HEK293 (cell line): ENCODE data around the gene GLIS1.

Source experiments
- CTCF ChIA-PET: fragments of 350-600 bp; formaldehyde crosslinking; extraction: SDS; loops from one replicate; lab custom pipeline; 2021; ENCODE audit warnings: antibody characterized with exemption; lab: Yijun Ruan, JAX
- POLR2A ChIA-PET: fragments of 300-600 bp; formaldehyde crosslinking; extraction: SDS; loops from one replicate; lab custom pipeline; 2020; ENCODE audit warnings: antibody characterized with exemption, inconsistent platforms; lab: Yijun Ruan, JAX
- H3K27ac ChIP-seq: fragments of 200-500 bp; sonication (Bioruptor generic); 2 replicates; pipeline ENCODE4 v1.5.1; 2014; ENCODE audit warnings: low read depth, low read length, control low read depth, inconsistent platforms; ENCODE audit errors: extremely low read depth
- H3K36me3 ChIP-seq, 2 experiments: fragments of 200-500 bp in 1 of 2; sonication (Bioruptor generic) in 1 of 2; 1 replicate in 1 of 2; 2 replicates in 1 of 2; pipeline ENCODE4 v1.5.1; 2014 to 2017; ENCODE audit warnings: inconsistent platforms in 2 of 2, low read length in 2 of 2; ENCODE audit not compliant: control insufficient read depth in 2 of 2, insufficient read depth in 1 of 2
- H3K4me1 ChIP-seq: fragments of 200-500 bp; sonication (Bioruptor generic); 2 replicates; pipeline ENCODE4 v1.5.1; 2014; ENCODE audit warnings: mild to moderate bottlenecking, low read length, inconsistent platforms; ENCODE audit not compliant: control insufficient read depth, insufficient read depth
- H3K4me3 ChIP-seq: 2 replicates; pipeline ENCODE4 v1.5.1; 2011; ENCODE audit warnings: low read depth, mild to moderate bottlenecking, control low read depth, low read length, moderate library complexity
- H3K9me3 ChIP-seq: fragments of 200-500 bp; sonication (Bioruptor generic); 2 replicates; pipeline ENCODE4 v1.5.1; 2014; ENCODE audit warnings: low read depth, low read length, inconsistent platforms; ENCODE audit not compliant: control insufficient read depth, insufficient read depth
- ATF2 ChIP-seq: fragments of 450-650 bp; formaldehyde crosslinking; IDR thresholded peaks from 2 replicates; pipeline ENCODE4 v1.5.1; 2016; ENCODE audit warnings: missing biosample characterization, missing genetic modification characterization, low read depth
- IKZF3 ChIP-seq: fragments of 450-650 bp; IDR thresholded peaks from 2 replicates; pipeline ENCODE4 v1.5.0; 2018; ENCODE audit warnings: missing biosample characterization, mild to moderate bottlenecking, missing genetic modification characterization, moderate library complexity
- KLF1 ChIP-seq: fragments of 450-650 bp; formaldehyde crosslinking; IDR thresholded peaks from 2 replicates; pipeline ENCODE4 v1.5.1; 2016; ENCODE audit warnings: missing biosample characterization, missing genetic modification characterization
- KLF17 ChIP-seq: fragments of 450-650 bp; formaldehyde crosslinking; IDR thresholded peaks from 2 replicates; pipeline ENCODE4 v1.5.1; 2016; ENCODE audit warnings: missing biosample characterization, missing genetic modification characterization
- SCRT2 ChIP-seq: fragments of 450-650 bp; formaldehyde crosslinking; IDR thresholded peaks from 2 replicates; pipeline ENCODE4 v1.5.1; 2016; ENCODE audit warnings: missing biosample characterization, missing genetic modification characterization
- ZBTB8A ChIP-seq: fragments of 450-650 bp; formaldehyde crosslinking; IDR thresholded peaks from 2 replicates; pipeline ENCODE4 v1.5.1; 2016; ENCODE audit warnings: missing biosample characterization, missing genetic modification characterization
- ZFHX2 ChIP-seq: fragments of 450-650 bp; formaldehyde crosslinking; conservative IDR thresholded peaks from 2 replicates; pipeline ENCODE4 v1.5.1; 2016; ENCODE audit warnings: missing biosample characterization, missing genetic modification characterization
- ZNF112 ChIP-seq: fragments of 450-650 bp; formaldehyde crosslinking; IDR thresholded peaks from 2 replicates; pipeline ENCODE4 v1.5.0; 2017; ENCODE audit warnings: missing biosample characterization, missing genetic modification characterization
- ZNF157 ChIP-seq: fragments of 450-650 bp; formaldehyde crosslinking; IDR thresholded peaks from 2 replicates; pipeline ENCODE4 v1.5.1; 2016; ENCODE audit warnings: missing biosample characterization, missing genetic modification characterization
- ZNF175 ChIP-seq: fragments of 450-650 bp; formaldehyde crosslinking; IDR thresholded peaks from 2 replicates; pipeline ENCODE4 v1.5.1; 2016; ENCODE audit warnings: missing biosample characterization, missing genetic modification characterization
- ZNF214 ChIP-seq: fragments of 450-650 bp; formaldehyde crosslinking; IDR thresholded peaks from 2 replicates; pipeline ENCODE4 v1.5.1; 2017; ENCODE audit warnings: missing biosample characterization, mild to moderate bottlenecking, missing genetic modification characterization, borderline replicate concordance
- ZNF24 ChIP-seq: fragments of 450-650 bp; formaldehyde crosslinking; IDR thresholded peaks from 2 replicates; pipeline ENCODE4 v1.5.1; 2016; ENCODE audit warnings: missing biosample characterization, missing genetic modification characterization
- ZNF302 ChIP-seq: fragments of 450-650 bp; formaldehyde crosslinking; IDR thresholded peaks from 2 replicates; pipeline ENCODE4 v1.5.1; 2016; ENCODE audit warnings: missing biosample characterization, missing genetic modification characterization, low read depth
- ZNF350 ChIP-seq: fragments of 450-650 bp; formaldehyde crosslinking; IDR thresholded peaks from 2 replicates; pipeline ENCODE4 v1.5.0; 2017; ENCODE audit warnings: missing biosample characterization, mild to moderate bottlenecking, missing genetic modification characterization
- ZNF521 ChIP-seq: fragments of 450-650 bp; formaldehyde crosslinking; IDR thresholded peaks from 2 replicates; pipeline ENCODE4 v1.5.1; 2017; ENCODE audit warnings: missing biosample characterization, mild to moderate bottlenecking, missing genetic modification characterization
- ZNF529 ChIP-seq: fragments of 450-650 bp; formaldehyde crosslinking; IDR thresholded peaks from 2 replicates; pipeline ENCODE4 v1.5.1; 2017; ENCODE audit warnings: missing genetic modification characterization, missing biosample characterization; ENCODE audit not compliant: insufficient replicate concordance
- ZNF544 ChIP-seq: fragments of 450-650 bp; formaldehyde crosslinking; IDR thresholded peaks from 2 replicates; pipeline ENCODE4 v1.5.0; 2017; ENCODE audit warnings: missing biosample characterization, missing genetic modification characterization
- ZNF624 ChIP-seq: fragments of 450-650 bp; formaldehyde crosslinking; IDR thresholded peaks from 2 replicates; pipeline ENCODE4 v1.5.1; 2017; ENCODE audit warnings: missing biosample characterization, missing genetic modification characterization
- ZNF701 ChIP-seq: fragments of 450-650 bp; formaldehyde crosslinking; IDR thresholded peaks from 2 replicates; pipeline ENCODE4 v1.5.1; 2016; ENCODE audit warnings: missing biosample characterization, missing genetic modification characterization
- ZNF707 ChIP-seq: fragments of 450-650 bp; formaldehyde crosslinking; IDR thresholded peaks from 2 replicates; pipeline ENCODE4 v1.5.1; 2016; ENCODE audit warnings: missing biosample characterization, missing genetic modification characterization
- ZNF768 ChIP-seq: fragments of 450-650 bp; formaldehyde crosslinking; IDR thresholded peaks from 2 replicates; pipeline ENCODE4 v1.5.1; 2018; ENCODE audit warnings: missing biosample characterization, mild to moderate bottlenecking, missing genetic modification characterization
- ZNF785 ChIP-seq: fragments of 450-650 bp; formaldehyde crosslinking; IDR thresholded peaks from 2 replicates; pipeline ENCODE4 v1.5.1; 2016; ENCODE audit warnings: missing biosample characterization, missing genetic modification characterization
- ZSCAN18 ChIP-seq: fragments of 450-650 bp; formaldehyde crosslinking; IDR thresholded peaks from 2 replicates; pipeline ENCODE4 v1.5.1; 2016; ENCODE audit warnings: missing biosample characterization, missing genetic modification characterization

The GLIS1 gene

GRCh38 chr1:53591924-53592323 is 147.0 kb downstream of the GLIS1 start:
- H3K9me3 ChIP-seq, result no peaks in the 10 kb centered on the region
- H3K27ac ChIP-seq, result no peak overlapping the region
- no peak overlapping the region for H3K4me3 ChIP-seq
- TF ChIP-seq ZNF175 (tag by site-specific recombination), result no peak
- no peak for TF ChIP-seq ZNF157 (tag by site-specific recombination)
- no peak for TF ChIP-seq ZNF521 (tag by site-specific recombination)
- no peak for TF ChIP-seq ZNF544 (tag by site-specific recombination)
- H3K4me1 ChIP-seq, result no peaks in the 10 kb centered on the region
- POLR2A ChIA-PET, result no interaction called here
- no peaks in the 10 kb centered on the region for H3K36me3 ChIP-seq
- CTCF ChIA-PET, result interaction anchor here (0.5 to 0.7 kb wide), 3 partner anchors 31 to 689 kb away, joined by 3 to 4 read pairs (median 3); no protein-coding TSS in a partner anchor

GRCh38 chr1:53590531-53591515 is 148.1 kb downstream of the GLIS1 start:
- POLR2A ChIA-PET, result no interaction called here
- H3K27ac ChIP-seq, result no peak overlapping the region
- TF ChIP-seq KLF17 (0 out of 2 replicates have a peak, but pooled peaks have one; percentile 40), ZFHX2 (tag by site-specific recombination) (0 out of 2 replicates have a peak, but pooled peaks have one; percentile 18), ZNF529 (tag by site-specific recombination) (no peak), ZNF302 (tag by site-specific recombination) (no peak)
- TF ChIP-seq, all 188 proteins: peak for 2
- Histone ChIP-seq H3K9me3 (no peaks in the 10 kb centered on the region), H3K4me3 (no peak overlapping the region), H3K36me3 (no peaks in the 10 kb centered on the region), H3K4me1 (no peaks in the 10 kb centered on the region)
- CTCF ChIA-PET, result interaction anchor here (0.5 to 1.7 kb wide), 2 partner anchors 25 to 591 kb away, joined by 3 read pairs; no protein-coding TSS in a partner anchor

- H3K4me1 ChIP-seq, result no peaks in the 10 kb centered on the region
- ChIA-PET CTCF (interaction anchor here (1.7 kb wide), 1 partner anchor 26 kb away, joined by 3 read pairs; no protein-coding TSS in a partner anchor), POLR2A (no interaction called here)
Measured at GRCh38 chr1:53590104-53590503, 148.9 kb downstream of the GLIS1 start.

GRCh38 chr1:53589043-53589887 is 149.7 kb downstream of the GLIS1 start:
- ChIA-PET POLR2A (no interaction called here), CTCF (no interaction called here)
- Histone ChIP-seq H3K4me3 (no peak overlapping the region), H3K4me1 (no peaks in the 10 kb centered on the region), H3K27ac (no peak overlapping the region), H3K36me3 (no peaks in the 10 kb centered on the region), H3K9me3 (no peaks in the 10 kb centered on the region)
- no peak for TF ChIP-seq ZNF350
- no peak for TF ChIP-seq ZNF112
- TF ChIP-seq ATF2 (tag by site-specific recombination), result no peak
- no peak for TF ChIP-seq KLF1 (tag by site-specific recombination)
- TF ChIP-seq ZNF624 (tag by site-specific recombination), result no peak
- TF ChIP-seq ZSCAN18, result no peak
- no peak for TF ChIP-seq ZNF707 (tag by site-specific recombination)
- no peak for TF ChIP-seq ZNF24
- no peak for TF ChIP-seq SCRT2 (tag by site-specific recombination)
- no peak for TF ChIP-seq ZBTB8A (tag by site-specific recombination)
- no peak for TF ChIP-seq ZNF175 (tag by site-specific recombination)
- TF ChIP-seq ZNF214, result no peak
- no peak for TF ChIP-seq ZNF701 (tag by site-specific recombination)
- TF ChIP-seq ZNF785 (tag by site-specific recombination), result no peak

More at GRCh38 chr1:53590104-53590503, 148.9 kb downstream of the GLIS1 start:
- no peaks in the 10 kb centered on the region for H3K9me3 ChIP-seq
- no peak overlapping the region for H3K4me3 ChIP-seq
- H3K36me3 ChIP-seq, result no peaks in the 10 kb centered on the region
- no peak overlapping the region for H3K27ac ChIP-seq
- TF ChIP-seq SCRT2 (tag by site-specific recombination), result no peak
- peak; percentile 58; the same call in 1 of the 2 replicates for TF ChIP-seq ZNF768 (tag by site-specific recombination)
- TF ChIP-seq IKZF3 (tag by site-specific recombination), result no peak
